Duodenal mucosa (tissue), 2 donors: ENCODE results near the gene CNTF.

Experiments used
- H3K27ac ChIP-seq: one replicate; pipeline ENCODE4 v1.7.0; 2013; ENCODE audit warnings: low read depth, low read length
- H3K27me3 ChIP-seq, 2 donors: one replicate each; pipeline ENCODE4 v1.7.0; 2013; ENCODE audit warnings: low read length in 2 of 2, control low read depth in 1 of 2; ENCODE audit not compliant: insufficient read depth in 2 of 2, control insufficient read depth in 1 of 2
- H3K36me3 ChIP-seq, 2 donors: one replicate each; pipeline ENCODE4 v1.7.0; 2013; ENCODE audit warnings: low read length in 2 of 2, control low read depth in 1 of 2; ENCODE audit not compliant: insufficient read depth in 2 of 2, control insufficient read depth in 1 of 2
- H3K4me1 ChIP-seq, 2 donors: one replicate each; pipeline ENCODE4 v1.7.0; 2013; ENCODE audit warnings: low read length in 2 of 2, control low read depth in 1 of 2; ENCODE audit not compliant: insufficient read depth in 2 of 2, control insufficient read depth in 1 of 2
- H3K4me3 ChIP-seq, 2 donors: one replicate each; pipeline ENCODE4 v1.7.0; 2013; ENCODE audit warnings: low read length in 2 of 2, low read depth in 1 of 2
- H3K9ac ChIP-seq, 2 donors: one replicate each; pipeline ENCODE4 v1.7.0; 2013; ENCODE audit warnings: low read length in 2 of 2, low read depth in 1 of 2
- H3K9me3 ChIP-seq, 2 donors: one replicate each; pipeline ENCODE4 v1.7.0; 2013; ENCODE audit warnings: low read length in 2 of 2, control low read depth in 1 of 2; ENCODE audit not compliant: control insufficient read depth in 1 of 2

CNTF gene

DNA sequence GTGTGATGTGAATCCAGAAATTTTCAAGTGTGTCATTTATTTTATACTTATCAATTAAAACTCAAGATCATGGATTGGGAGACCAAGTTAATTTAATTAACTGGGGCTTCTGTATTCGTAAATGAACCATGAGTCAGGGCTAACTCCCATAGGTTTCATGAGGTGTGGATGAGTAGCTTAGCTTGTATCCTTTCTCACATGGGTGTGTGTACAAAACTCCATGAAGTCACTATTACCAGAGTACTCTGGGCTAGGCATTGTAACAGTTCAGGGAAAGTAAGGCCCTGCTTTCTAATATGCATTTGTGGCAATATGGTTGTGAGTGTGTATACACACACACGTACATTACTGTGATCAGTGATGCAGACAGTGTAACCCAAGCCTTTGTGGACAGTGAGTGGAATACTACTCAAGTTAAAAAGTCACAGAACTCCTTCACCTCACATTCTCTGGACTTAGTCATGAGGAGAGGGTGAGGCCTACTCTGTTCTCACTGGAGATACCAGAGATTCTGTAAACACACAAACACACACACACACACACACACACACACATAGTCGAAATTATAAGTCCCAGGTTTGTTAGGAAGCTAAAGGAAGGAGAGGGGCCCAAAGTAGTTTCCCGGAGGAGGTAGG, 3.5 kb downstream of the CNTF start:
- Histone ChIP-seq H3K27me3 (no peaks in the 10 kb centered on the region), H3K36me3 (peaks cover 23 to 41% of the 10 kb centered on the region in 2 donors), H3K4me1 (no peaks in the 10 kb centered on the region), H3K27ac (no peak overlapping the region), H3K4me3 (no peak overlapping the region), H3K9ac (no peak overlapping the region), H3K9me3 (no peaks in the 10 kb centered on the region)

DNA sequence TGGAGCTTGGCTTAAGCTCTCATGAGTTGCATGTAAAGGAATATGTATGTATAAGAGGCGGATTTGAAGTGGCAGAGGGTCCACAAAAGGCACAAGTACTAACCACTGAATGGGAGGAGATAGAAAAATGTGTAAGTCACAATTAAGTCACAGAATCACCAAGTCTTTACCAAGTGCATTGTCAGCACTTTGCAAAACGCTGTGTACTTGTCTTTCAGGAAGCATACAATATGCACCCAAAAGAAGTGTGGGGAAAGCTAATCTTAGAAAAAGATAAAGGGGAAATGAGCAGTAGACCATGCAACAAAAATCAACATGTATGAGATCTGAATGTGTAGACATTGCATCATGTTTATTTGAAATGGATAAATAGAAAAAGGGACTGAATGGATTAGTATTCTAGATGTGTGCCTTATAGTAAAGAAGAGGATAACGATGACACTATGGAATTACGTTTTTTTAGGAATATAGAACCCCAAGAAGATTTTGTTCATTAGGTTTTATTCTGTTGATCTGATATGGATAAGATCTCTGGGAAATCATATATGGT, 4.5 kb downstream of the CNTF start:
- Histone ChIP-seq H3K9me3 (no peaks in the 10 kb centered on the region), H3K4me3 (no peak overlapping the region), H3K27me3 (no peaks in the 10 kb centered on the region), H3K27ac (no peak overlapping the region), H3K4me1 (no peaks in the 10 kb centered on the region), H3K9ac (no peak overlapping the region), H3K36me3 (peaks cover 23 to 41% of the 10 kb centered on the region in 2 donors)

DNA sequence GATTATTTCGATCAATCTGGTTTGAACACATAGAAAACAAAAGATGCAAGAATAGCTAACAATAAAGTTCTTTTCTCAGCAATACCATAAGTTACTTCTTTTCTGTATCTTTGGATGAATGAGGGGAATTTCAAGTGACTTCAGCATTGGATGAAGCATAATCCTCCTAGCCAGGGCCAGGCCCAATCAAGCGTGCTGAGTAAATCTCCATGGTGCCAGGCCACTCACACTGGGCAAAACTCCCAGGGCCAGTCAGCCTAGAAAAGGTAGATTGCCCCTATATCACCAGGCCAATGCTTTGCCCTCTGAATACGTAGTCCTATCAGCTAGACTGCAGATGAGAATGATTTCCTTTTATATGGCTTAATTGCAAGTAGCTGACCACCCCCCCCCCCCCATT, 6.0 kb downstream of the CNTF start:
- Histone ChIP-seq H3K4me3 (no peak overlapping the region), H3K27me3 (no peaks in the 10 kb centered on the region), H3K27ac (no peak overlapping the region), H3K9ac (no peak overlapping the region), H3K9me3 (no peaks in the 10 kb centered on the region), H3K36me3 (peaks cover 23 to 33% of the 10 kb centered on the region in 2 donors), H3K4me1 (no peaks in the 10 kb centered on the region)

DNA sequence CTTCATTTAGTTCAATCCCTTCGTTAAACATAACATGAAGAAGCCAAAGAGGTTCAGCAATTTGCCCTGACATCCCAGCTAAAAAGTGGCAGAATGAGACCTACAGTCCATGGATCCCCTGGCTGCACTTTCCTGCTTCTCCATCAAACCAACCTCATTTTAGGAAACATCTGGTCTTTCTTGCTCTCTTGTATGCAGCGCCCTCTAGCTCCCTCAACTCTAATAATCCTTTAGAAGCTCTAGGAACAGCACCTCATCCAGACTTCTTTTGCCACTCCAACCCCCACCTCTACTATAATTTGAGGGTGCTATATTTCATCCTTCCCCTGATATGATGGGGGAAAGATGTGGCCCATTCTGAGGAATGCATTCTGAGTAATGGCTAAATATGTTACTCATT, 7.4 kb downstream of the CNTF start:
- Histone ChIP-seq H3K27ac (no peak overlapping the region), H3K4me3 (no peak overlapping the region), H3K36me3 (peaks cover 11 to 21% of the 10 kb centered on the region in 2 donors), H3K4me1 (no peaks in the 10 kb centered on the region), H3K9ac (no peak overlapping the region), H3K9me3 (no peaks in the 10 kb centered on the region), H3K27me3 (no peaks in the 10 kb centered on the region)

DNA sequence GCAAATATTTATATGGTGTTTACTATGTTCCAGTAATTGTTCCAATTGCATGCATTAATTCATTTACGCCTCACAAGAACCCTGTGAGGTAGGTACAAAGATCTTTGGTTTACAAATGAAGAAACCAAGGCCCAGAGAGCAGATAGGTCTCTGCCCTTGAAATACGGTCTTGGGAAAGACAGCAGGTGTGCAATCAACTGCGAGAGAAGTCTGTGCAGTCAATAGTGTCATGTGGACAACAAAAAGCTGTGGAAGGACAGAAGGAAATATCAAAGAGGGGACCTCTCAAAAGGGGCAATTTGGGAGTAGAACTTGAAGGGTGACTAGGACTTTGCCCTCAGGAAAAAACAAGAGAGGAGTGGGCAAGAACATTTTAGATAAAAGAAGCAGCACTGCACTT, 8.9 kb downstream of the CNTF start:
- Histone ChIP-seq H3K9ac (no peak overlapping the region), H3K4me1 (no peaks in the 10 kb centered on the region), H3K27ac (no peak overlapping the region), H3K36me3 (peaks cover 0 to 6% of the 10 kb centered on the region in 2 donors), H3K9me3 (no peaks in the 10 kb centered on the region), H3K4me3 (no peak overlapping the region), H3K27me3 (no peaks in the 10 kb centered on the region)

DNA sequence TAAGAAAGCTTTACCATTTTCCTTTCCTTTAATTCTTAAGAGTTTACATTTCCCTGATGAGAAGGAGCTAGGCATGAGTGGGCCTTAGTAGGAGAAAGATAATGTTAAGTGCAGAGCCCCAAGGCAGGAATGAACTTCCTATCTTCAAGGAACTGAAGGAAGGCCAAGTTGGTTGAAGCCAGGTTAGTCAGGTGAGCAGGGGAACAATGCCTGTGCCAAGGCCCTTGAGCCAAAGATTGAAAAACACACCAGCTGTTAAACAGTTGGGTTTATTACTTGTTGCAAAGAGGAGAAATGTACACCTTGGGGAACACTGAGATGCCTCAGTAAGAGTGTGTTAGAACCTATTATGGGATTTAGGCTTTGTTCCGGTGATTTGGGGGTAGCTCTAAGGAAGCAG, 10.0 kb downstream of the CNTF start:
- no peak overlapping the region for H3K9ac ChIP-seq
- no peak overlapping the region for H3K27ac ChIP-seq
- no peak overlapping the region for H3K4me3 ChIP-seq
- H3K9me3 ChIP-seq, result no peaks in the 10 kb centered on the region
- peaks cover 0 to 2% of the 10 kb centered on the region in 2 donors for H3K36me3 ChIP-seq
- no peaks in the 10 kb centered on the region for H3K4me1 ChIP-seq
- no peaks in the 10 kb centered on the region for H3K27me3 ChIP-seq

DNA sequence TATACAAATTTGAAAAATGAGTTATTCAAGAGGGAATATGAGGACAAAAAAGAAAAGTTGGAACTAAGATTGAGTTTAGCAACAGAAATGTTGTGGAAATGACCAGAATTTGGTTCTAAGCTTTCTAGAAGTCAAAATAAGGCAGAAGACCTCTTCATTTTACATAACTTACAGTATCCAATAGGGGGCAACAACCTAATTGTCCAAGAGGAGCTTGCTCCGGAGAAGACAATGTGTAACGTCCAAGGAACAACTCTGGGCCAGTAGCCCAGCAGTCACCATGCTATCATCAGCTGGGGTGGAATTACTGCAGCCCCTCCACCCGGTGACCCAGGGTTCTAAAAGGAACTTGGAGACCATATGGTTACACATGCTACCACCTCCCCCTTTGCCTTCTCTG, 14.1 kb downstream of the CNTF start:
- H3K9ac ChIP-seq, result no peak overlapping the region
- no peak overlapping the region for H3K27ac ChIP-seq
- H3K4me3 ChIP-seq, result no peak overlapping the region
- peaks cover 7 to 13% of the 10 kb centered on the region in 2 donors for H3K4me1 ChIP-seq
- H3K27me3 ChIP-seq, result no peaks in the 10 kb centered on the region
- H3K36me3 ChIP-seq, result no peaks in the 10 kb centered on the region
- H3K9me3 ChIP-seq, result no peaks in the 10 kb centered on the region

DNA sequence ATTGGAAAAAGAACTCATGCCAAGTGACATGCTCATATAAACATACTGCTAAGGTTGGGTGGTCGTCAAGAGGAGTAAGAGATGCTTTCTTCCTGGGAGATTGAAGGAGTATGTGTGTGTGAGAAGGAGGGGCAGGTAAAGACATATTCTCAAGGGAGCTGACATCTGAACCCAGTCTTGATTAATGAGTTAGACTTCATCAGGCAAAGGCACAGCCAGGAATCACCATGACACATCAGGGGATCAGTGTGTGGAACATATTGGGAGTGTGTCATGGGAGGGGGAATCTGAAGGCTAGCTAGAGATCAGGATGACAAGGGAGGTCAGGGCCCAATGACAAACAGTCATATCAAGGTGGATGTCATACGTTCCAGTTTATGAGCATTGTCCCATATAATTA, 14.9 kb downstream of the CNTF start:
- Histone ChIP-seq H3K27ac (no peak overlapping the region), H3K27me3 (no peaks in the 10 kb centered on the region), H3K36me3 (no peaks in the 10 kb centered on the region)

DNA sequence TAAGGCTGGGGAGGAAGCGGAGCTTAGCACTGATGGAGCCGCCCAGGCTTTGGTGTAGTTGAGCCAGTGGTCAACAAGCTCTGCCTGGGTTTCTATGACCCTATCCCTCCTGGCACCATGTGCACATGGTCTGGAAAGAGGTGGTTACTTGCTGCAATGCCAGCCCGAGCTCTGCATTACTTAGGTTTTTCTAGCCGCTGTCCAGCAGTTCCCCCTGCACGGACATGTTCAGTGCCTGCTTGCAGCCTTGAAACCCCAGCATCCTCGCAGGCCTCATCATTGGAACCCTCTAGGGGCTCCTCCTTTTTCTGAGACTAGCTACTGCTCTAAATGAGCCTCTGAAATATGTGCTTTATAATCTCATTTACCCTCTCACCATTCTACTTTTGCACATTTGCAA, 16.6 kb downstream of the CNTF start:
- H3K4me1 ChIP-seq, result peaks cover 10 to 21% of the 10 kb centered on the region in 2 donors
- no peaks in the 10 kb centered on the region for H3K9me3 ChIP-seq
- H3K27ac ChIP-seq, result no peak overlapping the region
- no peak overlapping the region for H3K4me3 ChIP-seq
- H3K27me3 ChIP-seq, result no peaks in the 10 kb centered on the region
- no peaks in the 10 kb centered on the region for H3K36me3 ChIP-seq
- H3K9ac ChIP-seq, result no peak overlapping the region

More for the DNA sequence above, 14.9 kb downstream of the CNTF start:
- no peaks in the 10 kb centered on the region for H3K9me3 ChIP-seq
- no peak overlapping the region for H3K9ac ChIP-seq
- peaks cover 10 to 21% of the 10 kb centered on the region in 2 donors for H3K4me1 ChIP-seq
- no peak overlapping the region for H3K4me3 ChIP-seq

DNA sequence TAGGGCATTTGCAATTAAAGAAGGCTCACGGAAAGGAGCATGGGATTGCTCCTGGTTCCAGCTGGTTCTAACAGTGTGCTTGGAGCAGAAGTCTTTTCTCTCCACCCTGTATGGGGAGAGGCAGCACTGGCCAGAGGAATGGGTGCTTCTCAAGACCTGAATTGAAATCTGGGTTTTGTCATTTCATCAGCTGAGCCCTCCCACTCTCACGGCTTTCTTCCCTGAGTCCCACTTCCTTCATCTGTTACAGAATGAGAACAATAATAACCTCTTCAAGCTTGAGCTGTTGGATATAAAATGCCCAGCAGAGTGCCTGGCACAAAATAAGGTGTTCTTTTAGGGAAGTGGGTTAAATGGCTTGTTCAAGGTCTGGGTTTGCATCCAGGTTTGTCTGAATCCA, 17.2 kb downstream of the CNTF start:
- Histone ChIP-seq H3K36me3 (no peaks in the 10 kb centered on the region), H3K27me3 (no peaks in the 10 kb centered on the region), H3K9me3 (no peaks in the 10 kb centered on the region), H3K4me1 (peaks cover 10 to 21% of the 10 kb centered on the region in 2 donors), H3K4me3 (no peak overlapping the region), H3K9ac (no peak overlapping the region), H3K27ac (no peak overlapping the region)
